ENCODE data around the gene DMXL2.

GRCh38 chr15:51443282-51443914 is 179.2 kb downstream of the DMXL2 start:
- TF ChIP-seq L3MBTL2 (conservative IDR thresholded peaks at IDR 0.05) (no peak), SP1 (IDR thresholded peaks at IDR 0.05) (no peak), FOXK2 (IDR thresholded peaks at IDR 0.05) (no peak), FOXM1 (IDR thresholded peaks at IDR 0.05; ENCODE audit: borderline replicate concordance) (no peak), SUZ12 (IDR thresholded peaks at IDR 0.05) (no peak), HDGF (IDR thresholded peaks at IDR 0.05; ENCODE audit: borderline replicate concordance) (no peak)

All from HEK293T (cell line).